Measurements from ENCODE around the gene TCFL5.
"Not testable (repeated sequence)": the region's sequence is repeated elsewhere in the genome, so short reads cannot be mapped to it uniquely, and the experiment has no call there.

The TCFL5 gene

GRCh38 chr20:62856931-62857619, 4.5 kb downstream of the TCFL5 start:
- H3K27ac ChIP-seq, result no peak overlapping the region
- no peak for TF ChIP-seq EZH2 (IDR thresholded peaks at IDR 0.05)
- no peak for TF ChIP-seq POLR2AphosphoS5 (IDR thresholded peaks at IDR 0.05; ENCODE audit: borderline replicate concordance, low read depth, low read length)
- TF ChIP-seq FOXP2 (optimal IDR thresholded peaks at IDR 0.05; ENCODE audit: control extremely low read depth, extremely low read length, insufficient read depth), result no peak
- H3K9ac ChIP-seq (ENCODE audit: insufficient read length), result no peak overlapping the region
- peaks cover 44% of the 10 kb centered on the region for H3K36me3 ChIP-seq (ENCODE audit: insufficient read depth, low read length)
- no peaks in the 10 kb centered on the region for H3K9me3 ChIP-seq (ENCODE audit: low read depth, low read length)
- no peak overlapping the region for H3K4me3 ChIP-seq
- DNase-seq (ENCODE audit: low read depth, low spot score), result no peak

- no peak overlapping the region for H3K27ac ChIP-seq
- no peak overlapping the region for H3K9ac ChIP-seq (ENCODE audit: insufficient read length)
- DNase-seq (ENCODE audit: low read depth, low spot score), result no peak
- no peaks in the 10 kb centered on the region for H3K9me3 ChIP-seq (ENCODE audit: low read depth, low read length)
- no peak overlapping the region for H3K4me3 ChIP-seq
- no peak for TF ChIP-seq POLR2AphosphoS5 (IDR thresholded peaks at IDR 0.05; ENCODE audit: borderline replicate concordance, low read depth, low read length)
- no peak for TF ChIP-seq EZH2 (IDR thresholded peaks at IDR 0.05)
- no peak for TF ChIP-seq FOXP2 (optimal IDR thresholded peaks at IDR 0.05; ENCODE audit: control extremely low read depth, extremely low read length, insufficient read depth)
- peaks cover 45% of the 10 kb centered on the region for H3K36me3 ChIP-seq (ENCODE audit: insufficient read depth, low read length)
These were observed 6.5 kb downstream of the TCFL5 start for GRCh38 chr20:62855120-62855519.

DNA sequence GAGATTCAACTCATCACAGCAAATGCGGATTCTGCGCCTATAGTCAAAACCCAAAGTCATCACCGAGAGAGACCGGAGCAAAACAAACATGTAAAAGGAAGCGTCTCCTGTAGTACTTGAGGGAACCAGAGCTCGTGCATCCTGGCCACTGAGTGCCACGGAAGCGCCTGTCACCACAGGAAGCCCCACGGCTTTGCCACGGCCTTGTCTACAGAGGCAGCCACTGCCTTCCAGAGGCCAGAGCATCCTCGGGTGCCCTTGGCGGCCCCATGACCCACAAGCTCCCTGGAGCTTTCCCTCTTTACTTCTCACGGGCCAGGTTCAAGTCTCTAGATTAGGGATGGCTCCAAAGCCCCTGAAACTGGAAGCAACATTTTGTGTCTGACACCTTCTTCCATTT, 7.5 kb downstream of the TCFL5 start:
- TF ChIP-seq POLR2AphosphoS5 (IDR thresholded peaks at IDR 0.05; ENCODE audit: borderline replicate concordance, low read depth, low read length) (no peak), FOXP2 (optimal IDR thresholded peaks at IDR 0.05; ENCODE audit: control extremely low read depth, extremely low read length, insufficient read depth) (no peak), EZH2 (IDR thresholded peaks at IDR 0.05) (no peak)
- DNase-seq (ENCODE audit: low read depth, low spot score), result no peak
- H3K4me3 ChIP-seq, result no peak overlapping the region
- H3K9me3 ChIP-seq (ENCODE audit: low read depth, low read length), result no peaks in the 10 kb centered on the region
- peaks cover 44% of the 10 kb centered on the region for H3K36me3 ChIP-seq (ENCODE audit: insufficient read depth, low read length)
- H3K27ac ChIP-seq, result no peak overlapping the region
- no peak overlapping the region for H3K9ac ChIP-seq (ENCODE audit: insufficient read length)

GRCh38 chr20:62853304-62853703, 8.3 kb downstream of the TCFL5 start:
- not testable (repeated sequence) for H3K27ac ChIP-seq; H3K9ac ChIP-seq (ENCODE audit: insufficient read length); H3K9me3 ChIP-seq (ENCODE audit: low read depth, low read length); H3K4me3 ChIP-seq; DNase-seq (ENCODE audit: low read depth, low spot score)
- peaks cover 40% of the 10 kb centered on the region for H3K36me3 ChIP-seq (ENCODE audit: insufficient read depth, low read length)

GRCh38 chr20:62852841-62853240, 8.8 kb downstream of the TCFL5 start:
- no peak for DNase-seq (ENCODE audit: low read depth, low spot score)
- no peak for TF ChIP-seq EZH2 (IDR thresholded peaks at IDR 0.05)
- TF ChIP-seq POLR2AphosphoS5 (IDR thresholded peaks at IDR 0.05; ENCODE audit: borderline replicate concordance, low read depth, low read length), result no peak
- TF ChIP-seq FOXP2 (optimal IDR thresholded peaks at IDR 0.05; ENCODE audit: control extremely low read depth, extremely low read length, insufficient read depth), result no peak
- Histone ChIP-seq H3K27ac (no peak overlapping the region), H3K36me3 (ENCODE audit: insufficient read depth, low read length) (peaks cover 40% of the 10 kb centered on the region), H3K9ac (ENCODE audit: insufficient read length) (no peak overlapping the region), H3K9me3 (ENCODE audit: low read depth, low read length) (no peaks in the 10 kb centered on the region), H3K4me3 (no peak overlapping the region)

GRCh38 chr20:62852196-62852595, 9.4 kb downstream of the TCFL5 start:
- H3K36me3 ChIP-seq (ENCODE audit: insufficient read depth, low read length), result peaks cover 34% of the 10 kb centered on the region

DNA sequence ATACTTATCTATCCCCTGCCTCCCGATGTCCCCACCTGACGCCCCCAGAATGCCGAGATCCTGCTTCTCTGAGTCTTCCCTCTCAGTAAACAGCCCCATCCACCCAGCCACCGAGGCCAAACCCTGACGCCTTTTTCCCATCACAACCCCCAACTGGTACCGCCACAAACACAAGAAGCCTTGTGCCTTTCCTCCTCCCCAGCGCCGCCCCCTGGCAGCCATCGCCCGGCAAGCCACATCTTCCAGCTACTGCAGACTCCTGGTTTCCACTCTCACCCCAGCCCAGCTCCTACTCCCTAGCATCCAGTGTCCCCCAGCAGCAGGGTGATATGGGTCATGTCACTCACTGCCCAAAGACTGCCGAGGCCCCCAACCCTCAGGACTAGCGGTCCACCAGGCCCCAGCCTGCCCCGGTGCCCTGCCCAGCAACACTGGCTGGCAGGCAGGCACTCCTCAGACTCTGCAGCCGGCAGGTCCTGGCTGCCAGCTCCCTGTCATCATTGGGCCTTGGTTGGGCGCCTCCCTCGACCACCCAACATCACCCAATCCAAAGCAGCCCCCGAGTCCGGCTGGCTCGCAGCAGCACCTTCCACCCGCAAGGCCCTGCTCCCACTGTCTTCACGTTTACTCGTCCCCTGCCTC, 11.2 kb downstream of the TCFL5 start:
- H3K9ac ChIP-seq (ENCODE audit: insufficient read length), result no peak overlapping the region
- H3K27ac ChIP-seq, result no peak overlapping the region
- no peaks in the 10 kb centered on the region for H3K9me3 ChIP-seq (ENCODE audit: low read depth, low read length)
- DNase-seq (ENCODE audit: low read depth, low spot score), result no peak
- H3K36me3 ChIP-seq (ENCODE audit: insufficient read depth, low read length), result peaks cover 36% of the 10 kb centered on the region
- TF ChIP-seq FOXP2 (optimal IDR thresholded peaks at IDR 0.05; ENCODE audit: control extremely low read depth, extremely low read length, insufficient read depth) (no peak), EZH2 (IDR thresholded peaks at IDR 0.05) (no peak), POLR2AphosphoS5 (IDR thresholded peaks at IDR 0.05; ENCODE audit: borderline replicate concordance, low read depth, low read length) (no peak)
- H3K4me3 ChIP-seq, result no peak overlapping the region

More at GRCh38 chr20:62852196-62852595, 9.4 kb downstream of the TCFL5 start:
- TF ChIP-seq FOXP2 (optimal IDR thresholded peaks at IDR 0.05; ENCODE audit: control extremely low read depth, extremely low read length, insufficient read depth), result no peak
- no peak overlapping the region for H3K4me3 ChIP-seq
- H3K9me3 ChIP-seq (ENCODE audit: low read depth, low read length), result no peaks in the 10 kb centered on the region
- H3K27ac ChIP-seq, result no peak overlapping the region
- no peak overlapping the region for H3K9ac ChIP-seq (ENCODE audit: insufficient read length)
- no peak for DNase-seq (ENCODE audit: low read depth, low spot score)

DNA sequence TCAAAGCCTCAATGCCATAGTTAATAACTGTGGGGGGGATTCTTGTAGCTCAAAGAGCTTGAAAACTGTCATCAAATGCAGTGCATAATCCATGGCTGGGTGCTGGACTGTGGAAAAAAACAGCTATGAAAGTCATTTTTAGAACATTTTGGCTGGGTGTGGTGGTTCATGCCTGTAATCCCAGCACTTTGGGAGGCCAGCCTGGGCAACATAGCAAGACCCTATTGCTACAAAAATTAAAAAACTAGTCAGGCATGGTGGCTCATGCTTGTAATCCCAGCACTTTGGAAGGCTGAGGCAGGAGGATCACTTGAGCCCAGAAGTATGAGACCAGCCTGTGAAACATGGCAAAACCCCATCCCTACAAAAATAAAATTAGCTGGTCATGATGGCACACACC, 12.2 kb downstream of the TCFL5 start:
- H3K4me3 ChIP-seq, result no peak overlapping the region
- no peaks in the 10 kb centered on the region for H3K9me3 ChIP-seq (ENCODE audit: low read depth, low read length)
- no peak for TF ChIP-seq FOXP2 (optimal IDR thresholded peaks at IDR 0.05; ENCODE audit: control extremely low read depth, extremely low read length, insufficient read depth)
- TF ChIP-seq EZH2 (IDR thresholded peaks at IDR 0.05), result no peak
- TF ChIP-seq POLR2AphosphoS5 (IDR thresholded peaks at IDR 0.05; ENCODE audit: borderline replicate concordance, low read depth, low read length), result no peak
- H3K36me3 ChIP-seq (ENCODE audit: insufficient read depth, low read length), result peaks cover 29% of the 10 kb centered on the region
- no peak overlapping the region for H3K9ac ChIP-seq (ENCODE audit: insufficient read length)
- no peak for DNase-seq (ENCODE audit: low read depth, low spot score)
- H3K27ac ChIP-seq, result no peak overlapping the region

- not testable (repeated sequence) for DNase-seq (ENCODE audit: low read depth, low spot score); H3K27ac ChIP-seq; H3K9me3 ChIP-seq (ENCODE audit: low read depth, low read length); H3K9ac ChIP-seq (ENCODE audit: insufficient read length); H3K4me3 ChIP-seq
- peaks cover 24% of the 10 kb centered on the region for H3K36me3 ChIP-seq (ENCODE audit: insufficient read depth, low read length)
These were observed 12.7 kb downstream of the TCFL5 start for GRCh38 chr20:62848917-62849316.
